Adipocyte (in vitro differentiated cells): ENCODE measurements around the gene ARHGAP26.

Source experiments
- DNase-seq: peaks from one replicate; pipeline ENCODE4 v3.0.0-alpha.2; 2015; ENCODE audit warnings: low read depth
- H3K27me3 ChIP-seq: replicated peaks from 2 replicates; pipeline ENCODE4 v1.7.0; 2013; ENCODE audit warnings: mild to moderate bottlenecking, low read length, moderate library complexity; ENCODE audit not compliant: control insufficient read depth, insufficient read depth
- H3K36me3 ChIP-seq: 2 replicates; pipeline ENCODE4 v1.7.0; 2013; ENCODE audit warnings: low read length, mild to moderate bottlenecking, moderate library complexity; ENCODE audit not compliant: control insufficient read depth, insufficient read depth, severe bottlenecking
- H3K4me1 ChIP-seq: 2 replicates; pipeline ENCODE4 v1.7.0; 2013; ENCODE audit warnings: mild to moderate bottlenecking, low read length, moderate library complexity; ENCODE audit not compliant: control insufficient read depth, insufficient read depth
- H3K4me3 ChIP-seq: 2 replicates; pipeline ENCODE4 v1.7.0; 2013; ENCODE audit warnings: mild to moderate bottlenecking, low read length, moderate library complexity
- H3K9ac ChIP-seq: 2 replicates; pipeline ENCODE4 v1.7.0; 2013; ENCODE audit warnings: mild to moderate bottlenecking, low read length, moderate library complexity
- H3K9me3 ChIP-seq: 2 replicates; pipeline ENCODE4 v1.7.0; 2013; ENCODE audit warnings: mild to moderate bottlenecking, low read length, moderate library complexity; ENCODE audit not compliant: control insufficient read depth

Gene ARHGAP26

GRCh38 chr5:142772446-142773293 is 2.5 kb downstream of the ARHGAP26 start:
- H3K4me3 ChIP-seq: peak overlapping the region; percentile 0
- peaks cover 17% of the 10 kb centered on the region for H3K4me1 ChIP-seq
- H3K36me3 ChIP-seq: no peaks in the 10 kb centered on the region
- DNase-seq: no peak
- no peaks in the 10 kb centered on the region for H3K9me3 ChIP-seq
- no peak overlapping the region for H3K9ac ChIP-seq
- no peaks in the 10 kb centered on the region for H3K27me3 ChIP-seq

- H3K27me3 ChIP-seq: no peaks in the 10 kb centered on the region
These were observed 6.9 kb downstream of the ARHGAP26 start for GRCh38 chr5:142777099-142777498.

GRCh38 chr5:142777850-142778249 is 7.7 kb downstream of the ARHGAP26 start:
- no peaks in the 10 kb centered on the region for H3K36me3 ChIP-seq
- peaks cover 18% of the 10 kb centered on the region for H3K4me1 ChIP-seq
- DNase-seq: no peak
- H3K27me3 ChIP-seq: no peaks in the 10 kb centered on the region
- H3K9me3 ChIP-seq: no peaks in the 10 kb centered on the region
- no peak overlapping the region for H3K4me3 ChIP-seq
- H3K9ac ChIP-seq: no peak overlapping the region

More at GRCh38 chr5:142777099-142777498, 6.9 kb downstream of the ARHGAP26 start:
- H3K9ac ChIP-seq: no peak overlapping the region
- no peak for DNase-seq
- H3K4me3 ChIP-seq: no peak overlapping the region
- H3K4me1 ChIP-seq: peaks cover 20% of the 10 kb centered on the region
- H3K36me3 ChIP-seq: no peaks in the 10 kb centered on the region
- H3K9me3 ChIP-seq: no peaks in the 10 kb centered on the region

- no peaks in the 10 kb centered on the region for H3K27me3 ChIP-seq
- no peak overlapping the region for H3K9ac ChIP-seq
- no peaks in the 10 kb centered on the region for H3K9me3 ChIP-seq
- H3K4me3 ChIP-seq: no peak overlapping the region
- no peaks in the 10 kb centered on the region for H3K36me3 ChIP-seq
- peaks cover 33% of the 10 kb centered on the region for H3K4me1 ChIP-seq
- DNase-seq: peak; percentile 74
These were observed 9.1 kb downstream of the ARHGAP26 start for GRCh38 chr5:142779163-142779840.

- no peaks in the 10 kb centered on the region for H3K27me3 ChIP-seq
- DNase-seq: no peak
- peaks cover 37% of the 10 kb centered on the region for H3K4me1 ChIP-seq
- H3K4me3 ChIP-seq: no peak overlapping the region
- no peaks in the 10 kb centered on the region for H3K9me3 ChIP-seq
- H3K9ac ChIP-seq: no peak overlapping the region
- no peaks in the 10 kb centered on the region for H3K36me3 ChIP-seq
These were observed 10.7 kb downstream of the ARHGAP26 start for GRCh38 chr5:142780871-142781270.

- Histone ChIP-seq H3K27me3 (no peaks in the 10 kb centered on the region), H3K4me1 (peaks cover 37% of the 10 kb centered on the region), H3K9ac (no peak overlapping the region), H3K4me3 (no peak overlapping the region), H3K36me3 (no peaks in the 10 kb centered on the region), H3K9me3 (no peaks in the 10 kb centered on the region)
- no peak for DNase-seq
These were observed 12.9 kb downstream of the ARHGAP26 start for GRCh38 chr5:142782976-142783530.

- Histone ChIP-seq H3K4me1 (peaks cover 37% of the 10 kb centered on the region), H3K9ac (peak overlapping the region; percentile 43), H3K4me3 (peak overlapping the region; percentile 55), H3K27me3 (no peaks in the 10 kb centered on the region), H3K36me3 (no peaks in the 10 kb centered on the region), H3K9me3 (no peaks in the 10 kb centered on the region)
- DNase-seq: no peak
These were observed 13.6 kb downstream of the ARHGAP26 start for GRCh38 chr5:142783601-142784341.

GRCh38 chr5:142784401-142784955 is 14.3 kb downstream of the ARHGAP26 start:
- no peak for DNase-seq
- H3K9me3 ChIP-seq: no peaks in the 10 kb centered on the region
- peaks cover 38% of the 10 kb centered on the region for H3K4me1 ChIP-seq
- H3K36me3 ChIP-seq: no peaks in the 10 kb centered on the region
- H3K27me3 ChIP-seq: no peaks in the 10 kb centered on the region
- H3K9ac ChIP-seq: peak overlapping the region; percentile 43
- peak overlapping the region; percentile 55 for H3K4me3 ChIP-seq

GRCh38 chr5:142785206-142785605 is 15.0 kb downstream of the ARHGAP26 start:
- H3K9ac ChIP-seq: no peak overlapping the region
- H3K4me3 ChIP-seq: no peak overlapping the region
- DNase-seq: no peak

GRCh38 chr5:142789206-142789605 is 19.0 kb downstream of the ARHGAP26 start:
- no peak overlapping the region for H3K4me3 ChIP-seq
- H3K4me1 ChIP-seq: peaks cover 16% of the 10 kb centered on the region
- no peaks in the 10 kb centered on the region for H3K9me3 ChIP-seq
- no peaks in the 10 kb centered on the region for H3K27me3 ChIP-seq
- no peak overlapping the region for H3K9ac ChIP-seq
- no peak for DNase-seq
- no peaks in the 10 kb centered on the region for H3K36me3 ChIP-seq

More at GRCh38 chr5:142785206-142785605, 15.0 kb downstream of the ARHGAP26 start:
- Histone ChIP-seq H3K27me3 (no peaks in the 10 kb centered on the region), H3K9me3 (no peaks in the 10 kb centered on the region), H3K36me3 (no peaks in the 10 kb centered on the region), H3K4me1 (peaks cover 34% of the 10 kb centered on the region)
